GM19023 (cell line): ENCODE data around the gene SLC9A2.

Source experiments
- ATAC-seq: cut with Tn5 transposase; IDR thresholded peaks from one replicate; pipeline ENCODE4 v1.9.1; 2021; ENCODE audit warnings: mild to moderate bottlenecking, moderate library complexity; ENCODE audit not compliant: unreplicated experiment

SLC9A2 gene

GRCh38 chr2:102618452-102619413 is 620 bp upstream of the SLC9A2 start:
- no peak for ATAC-seq

- ATAC-seq, result no peak
Measured at GRCh38 chr2:102620332-102620731, 979 bp downstream of the SLC9A2 start.

- no peak for ATAC-seq
Measured at GRCh38 chr2:102621630-102622029, 2.3 kb downstream of the SLC9A2 start.

- ATAC-seq, result no peak
Measured at GRCh38 chr2:102622646-102623045, 3.3 kb downstream of the SLC9A2 start.

GRCh38 chr2:102630458-102630857 is 11.1 kb downstream of the SLC9A2 start:
- ATAC-seq, result no peak

GRCh38 chr2:102632380-102633175 is 13.2 kb downstream of the SLC9A2 start:
- ATAC-seq, result no peak

- ATAC-seq, result no peak
Measured at GRCh38 chr2:102634831-102635241, 15.5 kb downstream of the SLC9A2 start.

GRCh38 chr2:102635317-102635716 is 16.0 kb downstream of the SLC9A2 start:
- ATAC-seq, result no peak

GRCh38 chr2:102636283-102636907 is 17.0 kb downstream of the SLC9A2 start:
- no peak for ATAC-seq

- no peak for ATAC-seq
Measured at GRCh38 chr2:102637358-102637757, 18.0 kb downstream of the SLC9A2 start.

GRCh38 chr2:102639429-102639828 is 20.1 kb downstream of the SLC9A2 start:
- no peak for ATAC-seq

GRCh38 chr2:102652126-102652525 is 32.8 kb downstream of the SLC9A2 start:
- ATAC-seq, result no peak

- no peak for ATAC-seq
Measured at GRCh38 chr2:102657770-102658169, 38.4 kb downstream of the SLC9A2 start.

- no peak for ATAC-seq
Measured at GRCh38 chr2:102660070-102660469, 40.7 kb downstream of the SLC9A2 start.

- ATAC-seq, result no peak
Measured at GRCh38 chr2:102660574-102660973, 41.2 kb downstream of the SLC9A2 start.

- ATAC-seq, result no peak
Measured at GRCh38 chr2:102661846-102662245, 42.5 kb downstream of the SLC9A2 start.

GRCh38 chr2:102662833-102663232 is 43.5 kb downstream of the SLC9A2 start:
- no peak for ATAC-seq

GRCh38 chr2:102663381-102663780 is 44.0 kb downstream of the SLC9A2 start:
- ATAC-seq, result no peak

- ATAC-seq, result no peak
Measured at GRCh38 chr2:102664471-102664909, 45.1 kb downstream of the SLC9A2 start.

- no peak for ATAC-seq
Measured at GRCh38 chr2:102667072-102667471, 47.7 kb downstream of the SLC9A2 start.

- ATAC-seq, result no peak
Measured at GRCh38 chr2:102668171-102668570, 48.8 kb downstream of the SLC9A2 start.
